HCT116 (cell line): ENCODE data around the gene MTURN.

ENCODE experiments used
- CTCF ChIP-seq, 3 experiments: fragments of 200-600 bp in 1 of 3; sonication (generic) in 1 of 3; IDR thresholded peaks in 2 of 3; conservative IDR thresholded peaks in 1 of 3; 2 replicates each; pipeline ENCODE4 v1.5.1; 2012 to 2017; ENCODE audit warnings: low read depth in 2 of 3, low read length in 2 of 3, antibody characterized with exemption in 1 of 3, borderline replicate concordance in 1 of 3, control low read depth in 1 of 3, mild to moderate bottlenecking in 1 of 3, mixed read lengths in 1 of 3, mixed run types in 1 of 3, moderate library complexity in 1 of 3; ENCODE audit not compliant: insufficient read depth in 1 of 3
- EZH2 ChIP-seq: fragments of 200-600 bp; sonication (generic); IDR thresholded peaks from 2 replicates; pipeline ENCODE4 v1.6.1; 2017; ENCODE audit warnings: antibody characterized with exemption, mixed run types
- EZH2phosphoT487 ChIP-seq: fragments of 200-600 bp; IDR thresholded peaks from 2 replicates; pipeline ENCODE4 v1.6.1; 2018; ENCODE audit warnings: antibody characterized with exemption, borderline replicate concordance
- POLR2A ChIP-seq: IDR thresholded peaks from 2 replicates; pipeline ENCODE4 v1.7.0; 2011; ENCODE audit warnings: borderline replicate concordance; ENCODE audit not compliant: insufficient read depth, insufficient read length; ENCODE audit errors: extremely low read depth
- RAD21 ChIP-seq: IDR thresholded peaks from 2 replicates; pipeline ENCODE4 v1.6.1; 2012; ENCODE audit warnings: low read depth, mild to moderate bottlenecking
- YY1 ChIP-seq: IDR thresholded peaks from 2 replicates; pipeline ENCODE4 v1.6.1; 2011; ENCODE audit warnings: low read length, low read depth, moderate library complexity, mild to moderate bottlenecking; ENCODE audit not compliant: insufficient replicate concordance; ENCODE audit errors: extremely low read depth
- ZFX ChIP-seq: fragments of 450-650 bp; IDR thresholded peaks from 2 replicates; pipeline ENCODE4 v1.6.1; 2017

GRCh38 chr7:30187513-30187912 lies 52.7 kb downstream of the MTURN start:
- TF ChIP-seq POLR2A = no peak
- TF ChIP-seq EZH2 = no peak
- TF ChIP-seq YY1 = no peak
- no peak for TF ChIP-seq RAD21
- no peak for TF ChIP-seq CTCF (IDR thresholded peaks at IDR 0.05 in 2 of 3, conservative IDR thresholded peaks at IDR 0.05 in 1 of 3; ENCODE audit: borderline replicate concordance in 1 of 3, insufficient read depth in 1 of 3, low read depth in 2 of 3, low read length in 2 of 3)
- TF ChIP-seq EZH2phosphoT487 = no peak
- no peak for TF ChIP-seq ZFX
